K562 (cell line): ENCODE measurements around the gene UBE2L3. TPM values are rescaled to one million over a fixed set of nuclear protein-coding genes. Genes with fewer than 3 reads are reported as not detected.

Experiments
- ARNT ChIP-seq, 2 experiments: fragments of 450-650 bp; IDR thresholded peaks; 2 replicates each; pipeline ENCODE4 v1.6.1; 2016; ENCODE audit warnings: mild to moderate bottlenecking in 1 of 2
- C11orf30 ChIP-seq: fragments of 450-650 bp; IDR thresholded peaks from 2 replicates; pipeline ENCODE4 v1.6.1; 2016; ENCODE audit warnings: low read depth, mild to moderate bottlenecking
- CREB1 ChIP-seq, 2 experiments: sonication (generic) in 1 of 2; formaldehyde crosslinking in 1 of 2; IDR thresholded peaks; 2 replicates each; pipeline versions ENCODE4 v1.6.1 to v1.8.0; 2012 to 2022; ENCODE audit warnings: inconsistent platforms in 1 of 2, mild to moderate bottlenecking in 1 of 2, missing genetic modification reagents in 1 of 2, moderate library complexity in 1 of 2
- DDX20 ChIP-seq: fragments of 450-650 bp; IDR thresholded peaks from 2 replicates; pipeline ENCODE4 v1.6.1; 2016; ENCODE audit warnings: missing genetic modification characterization, low read depth, mild to moderate bottlenecking, missing compliant biosample characterization, moderate library complexity
- EP300 ChIP-seq: IDR thresholded peaks from 2 replicates; pipeline ENCODE4 v1.6.1; 2012; ENCODE audit warnings: low read length, improper control_type of control experiment
- HDAC6 ChIP-seq: IDR thresholded peaks from 2 replicates; pipeline ENCODE4 v1.6.1; 2012; ENCODE audit warnings: low read depth, mild to moderate bottlenecking, control low read depth, inconsistent platforms, low read length, moderate library complexity
- HMGN3 ChIP-seq: IDR thresholded peaks from 2 replicates; pipeline ENCODE4 v1.6.1; 2011; ENCODE audit warnings: borderline replicate concordance, low read depth, mild to moderate bottlenecking, mixed read lengths, low read length; ENCODE audit not compliant: insufficient read length; ENCODE audit errors: extremely low read depth
- HOXB6 ChIP-seq: fragments of 250-450 bp; sonication (Bioruptor Pico); IDR thresholded peaks from 2 replicates; pipeline ENCODE4 v1.5.1; 2022; ENCODE audit warnings: mild to moderate bottlenecking, borderline replicate concordance
- LARP7 ChIP-seq: fragments of 450-650 bp; IDR thresholded peaks from 2 replicates; pipeline ENCODE4 v1.6.1; 2016
- MAFK ChIP-seq: IDR thresholded peaks from 2 replicates; pipeline ENCODE4 v1.6.1; 2011; ENCODE audit warnings: low read length, improper control_type of control experiment
- NR3C1 ChIP-seq: sonication (generic); formaldehyde crosslinking; IDR thresholded peaks from 2 replicates; pipeline ENCODE4 v1.8.1; 2022; ENCODE audit warnings: missing genetic modification reagents
- PHB2 ChIP-seq: fragments of 450-650 bp; IDR thresholded peaks from 2 replicates; pipeline ENCODE4 v1.6.1; 2017; ENCODE audit warnings: low read depth
- PHF21A ChIP-seq: fragments of 450-650 bp; IDR thresholded peaks from 2 replicates; pipeline ENCODE4 v1.6.1; 2017; ENCODE audit warnings: low read depth, borderline replicate concordance
- POLR2AphosphoS2 ChIP-seq: IDR thresholded peaks from 2 replicates; pipeline ENCODE4 v1.6.1; 2012; ENCODE audit warnings: low read length, improper control_type of control experiment
- RBFOX2 ChIP-seq: fragments of 200-400 bp; formaldehyde crosslinking; IDR thresholded peaks from 2 replicates; pipeline ENCODE4 v1.6.1; 2017; ENCODE audit warnings: low read depth, mild to moderate bottlenecking, low read length, moderate library complexity
- SMC3 ChIP-seq: conservative IDR thresholded peaks from 2 replicates; pipeline ENCODE4 v1.6.1; 2011; ENCODE audit warnings: low read depth, low read length, improper control_type of control experiment; ENCODE audit not compliant: insufficient read depth
- U2AF1 ChIP-seq: fragments of 200-400 bp; formaldehyde crosslinking; optimal IDR thresholded peaks from 2 replicates; pipeline ENCODE3; 2017; ENCODE audit warnings: mild to moderate bottlenecking, low read depth, low read length, moderate library complexity
- XRCC4 ChIP-seq: IDR thresholded peaks from one replicate; pipeline ENCODE4 v1.6.1; 2011; ENCODE audit not compliant: insufficient read depth, insufficient read length; ENCODE audit errors: extremely low read depth
- ZC3H11A ChIP-seq: IDR thresholded peaks from 2 replicates; pipeline ENCODE4 v1.6.1; 2012; ENCODE audit warnings: low read depth, low read length, improper control_type of control experiment
- ZNF175 ChIP-seq: fragments of 200-800 bp; sonication (Bioruptor generic); IDR thresholded peaks from 2 replicates; pipeline ENCODE4 v1.6.1; 2016; ENCODE audit warnings: low read depth, mild to moderate bottlenecking, missing genetic modification characterization, missing compliant biosample characterization
- ZNF584 ChIP-seq: fragments of 200-800 bp; sonication (Bioruptor generic); IDR thresholded peaks from 2 replicates; pipeline ENCODE4 v1.6.1; 2016; ENCODE audit warnings: low read depth, mild to moderate bottlenecking, missing genetic modification characterization, missing compliant biosample characterization
- polyA plus RNA-seq, 8 experiments: library from polyadenylated mRNA; depleted of rRNA in 4 of 8; stranded (reverse) in 5 of 8; unstranded in 3 of 8; fragments of >200 nt; fragmentation: Nextera tagmentation in 2 of 8; fragmentation: Illumina TruSeq in 1 of 8; extraction: Ambion mirVana in 2 of 8; extraction: Trizol in 1 of 8; gene quantifications; 2 replicates each; pipeline versions ENCODE4 v1.2.1 to v1.2.3, GENCODE V29; 2011 to 2014; ENCODE audit warnings: inconsistent platforms in 1 of 8, missing spikeins in 1 of 8
- total RNA-seq, 7 experiments: library from RNA; depleted of rRNA in 6 of 7; stranded (reverse); fragments of >200 nt in 6 of 7; fragmentation: Illumina TruSeq in 2 of 7; extraction: Trizol in 2 of 7; gene quantifications; 2 replicates each; pipeline versions ENCODE4 v1.2.1 to v1.2.3, GENCODE V29; 2011 to 2021; ENCODE audit warnings: low replicate concordance in 1 of 7
- TF ChIP-seq, protein P1 (sequence below), 2 experiments: fragments of 250-450 bp in 1 of 2; fragments of 450-650 bp in 1 of 2; sonication (Bioruptor Pico) in 1 of 2; IDR thresholded peaks; 2 replicates each; pipeline versions ENCODE4 v1.6.1 to v1.8.0; 2016 to 2021; ENCODE audit warnings: mild to moderate bottlenecking in 2 of 2, moderate library complexity in 2 of 2, missing compliant biosample characterization in 1 of 2, missing genetic modification characterization in 1 of 2
- TF ChIP-seq, protein P2 (sequence below), 3 experiments: IDR thresholded peaks in 2 of 3; conservative IDR thresholded peaks in 1 of 3; 2 replicates each; pipeline ENCODE4 v1.5.1; 2011 to 2012; ENCODE audit warnings: low read length in 3 of 3, mild to moderate bottlenecking in 3 of 3, control low read depth in 2 of 3, improper control_type of control experiment in 1 of 3, inconsistent platforms in 1 of 3, low read depth in 1 of 3, mixed read lengths in 1 of 3, moderate library complexity in 1 of 3; ENCODE audit not compliant: insufficient read depth in 2 of 3
- TF ChIP-seq, protein P3 (sequence below), 2 experiments: fragments of 450-650 bp in 1 of 2; sonication (generic) in 1 of 2; formaldehyde crosslinking in 1 of 2; IDR thresholded peaks in 1 of 2; conservative IDR thresholded peaks in 1 of 2; 2 replicates each; pipeline versions ENCODE4 v1.6.1 to v1.8.1; 2016 to 2023; ENCODE audit warnings: mild to moderate bottlenecking in 2 of 2, moderate library complexity in 2 of 2, inconsistent platforms in 1 of 2, missing genetic modification reagents in 1 of 2

Gene UBE2L3
- total and polyA plus RNA-seq, 9 of the 15 experiments (the other 6 are each of a cell fraction or from before 2014, with no cell fraction given), result 215 to 625 (median 285) TPM

DNA sequence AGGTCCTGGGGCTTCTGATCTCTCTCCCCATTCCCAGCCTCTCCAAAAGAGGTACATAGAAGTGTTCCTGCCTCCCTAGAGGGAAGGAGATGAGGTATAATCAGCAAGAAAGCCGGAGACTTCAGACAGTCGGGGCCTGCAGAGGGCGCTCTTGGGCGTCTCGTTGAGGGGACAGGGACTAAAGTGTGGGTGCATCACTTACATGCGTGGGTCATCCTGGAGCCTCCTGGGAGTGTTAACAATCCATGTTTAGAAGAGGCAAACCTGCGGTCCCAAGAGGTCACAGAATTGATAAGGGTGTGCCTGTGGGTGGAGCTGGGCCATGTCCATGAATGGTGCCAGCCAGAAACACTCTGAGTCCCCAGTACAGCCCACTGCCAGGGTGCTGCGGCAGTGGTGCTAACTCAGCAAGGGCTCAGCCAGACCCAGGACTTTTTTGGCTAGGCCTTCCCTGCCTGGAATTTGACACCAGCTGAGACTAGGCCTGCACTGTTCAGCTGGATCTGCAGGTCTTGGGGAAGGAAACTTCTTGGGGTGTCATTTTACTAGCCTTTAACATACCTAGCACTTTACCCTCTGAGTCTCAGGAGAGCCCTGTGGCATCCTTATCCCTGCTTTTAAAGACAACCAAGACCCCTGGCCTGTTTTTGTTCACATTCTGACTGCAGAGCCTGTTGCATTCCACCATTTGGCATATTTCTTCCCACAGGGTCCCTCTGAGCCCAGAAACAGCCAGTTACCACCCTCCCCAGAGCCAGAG lies 56.8 kb downstream of the UBE2L3 start (continued):
- TF ChIP-seq CREB1 (IDR thresholded peaks at IDR 0.05) (no peak), CREB1 (CRISPR knock-in tag; IDR thresholded peaks at IDR 0.05) (no peak), ZC3H11A (0 out of 2 replicates have a peak, but pooled peaks have one; percentile 63), HOXB6 (no peak), POLR2AphosphoS2 (peak; percentile 20; the same call in 1 of the 2 replicates), ARNT (IDR thresholded peaks at IDR 0.05) (no peak), HMGN3 (no peak), MAFK (peak; percentile 26; the same call in 1 of the 2 replicates), XRCC4 (no peak), PHF21A (no peak), DDX20 (tag) (no peak), HDAC6 (no peak), SMC3 (peak; percentile 93), EP300 (peak; percentile 57), U2AF1 (no peak), PHB2 (no peak), LARP7 (no peak), NR3C1 (CRISPR knock-in tag) (no peak), ZNF175 (no peak), RBFOX2 (no peak), C11orf30 (no peak), ZNF584 (CRISPR knock-in tag) (no peak)
- TF ChIP-seq, protein P1, sequence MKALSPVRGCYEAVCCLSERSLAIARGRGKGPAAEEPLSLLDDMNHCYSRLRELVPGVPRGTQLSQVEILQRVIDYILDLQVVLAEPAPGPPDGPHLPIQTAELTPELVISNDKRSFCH (CRISPR knock-in tag; IDR thresholded peaks at IDR 0.05), result no peak
- TF ChIP-seq, protein P1 (tag; IDR thresholded peaks at IDR 0.05), result no peak
- TF ChIP-seq, protein P2, sequence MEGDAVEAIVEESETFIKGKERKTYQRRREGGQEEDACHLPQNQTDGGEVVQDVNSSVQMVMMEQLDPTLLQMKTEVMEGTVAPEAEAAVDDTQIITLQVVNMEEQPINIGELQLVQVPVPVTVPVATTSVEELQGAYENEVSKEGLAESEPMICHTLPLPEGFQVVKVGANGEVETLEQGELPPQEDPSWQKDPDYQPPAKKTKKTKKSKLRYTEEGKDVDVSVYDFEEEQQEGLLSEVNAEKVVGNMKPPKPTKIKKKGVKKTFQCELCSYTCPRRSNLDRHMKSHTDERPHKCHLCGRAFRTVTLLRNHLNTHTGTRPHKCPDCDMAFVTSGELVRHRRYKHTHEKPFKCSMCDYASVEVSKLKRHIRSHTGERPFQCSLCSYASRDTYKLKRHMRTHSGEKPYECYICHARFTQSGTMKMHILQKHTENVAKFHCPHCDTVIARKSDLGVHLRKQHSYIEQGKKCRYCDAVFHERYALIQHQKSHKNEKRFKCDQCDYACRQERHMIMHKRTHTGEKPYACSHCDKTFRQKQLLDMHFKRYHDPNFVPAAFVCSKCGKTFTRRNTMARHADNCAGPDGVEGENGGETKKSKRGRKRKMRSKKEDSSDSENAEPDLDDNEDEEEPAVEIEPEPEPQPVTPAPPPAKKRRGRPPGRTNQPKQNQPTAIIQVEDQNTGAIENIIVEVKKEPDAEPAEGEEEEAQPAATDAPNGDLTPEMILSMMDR (IDR thresholded peaks at IDR 0.05 in 2 of 3, conservative IDR thresholded peaks at IDR 0.05 in 1 of 3; ENCODE audit: insufficient read depth in 2 of 3, low read depth in 1 of 3, low read length in 3 of 3), result peak in 1 of 3 experiments; percentile 99; a peak in 2 of 6 replicates
- TF ChIP-seq, protein P3, sequence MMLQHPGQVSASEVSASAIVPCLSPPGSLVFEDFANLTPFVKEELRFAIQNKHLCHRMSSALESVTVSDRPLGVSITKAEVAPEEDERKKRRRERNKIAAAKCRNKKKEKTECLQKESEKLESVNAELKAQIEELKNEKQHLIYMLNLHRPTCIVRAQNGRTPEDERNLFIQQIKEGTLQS (IDR thresholded peaks at IDR 0.05), result no peak
- TF ChIP-seq, protein P3 (CRISPR knock-in tag; conservative IDR thresholded peaks at IDR 0.05), result 0 out of 2 replicates have a peak, but pooled peaks have one; percentile 39
